Liver (tissue), 3 donors: Measurements from ENCODE around the gene IRF8.

ENCODE experiments used
- CTCF ChIP-seq: fragments of 150-350 bp; IDR thresholded peaks from 2 replicates; pipeline ENCODE4 v1.5.1; 2017; ENCODE audit warnings: improper control_type of control experiment, low read depth, low read length; ENCODE audit not compliant: missing input control
- EGR1 ChIP-seq, 2 donors: IDR thresholded peaks; 2 replicates each; pipeline ENCODE4 v1.6.1; 2016 to 2018; ENCODE audit warnings: antibody characterized with exemption in 2 of 2, low read depth in 2 of 2
- REST ChIP-seq: IDR thresholded peaks from 2 replicates; pipeline ENCODE4 v1.6.1; 2016; ENCODE audit warnings: antibody characterized with exemption, mild to moderate bottlenecking
- YY1 ChIP-seq: IDR thresholded peaks from 2 replicates; pipeline ENCODE4 v1.6.1; 2016; ENCODE audit warnings: antibody characterized with exemption, mild to moderate bottlenecking
- donor health status: healthy.
- donor health status: healthy.

- TF ChIP-seq EGR1 (IDR thresholded peaks at IDR 0.05; ENCODE audit: low read depth in 2 of 2) (no peak), YY1 (no peak), REST (no peak), CTCF (no peak)
These were observed 71.8 kb downstream of the IRF8 start for GRCh38 chr16:85970738-85971137.
